Natural killer cell (primary cell): ENCODE measurements around the gene ERN1. TPM values are rescaled to one million over a fixed set of nuclear protein-coding genes. Genes with fewer than 3 reads are reported as not detected.
"Not testable (repeated sequence)": the region's sequence is repeated elsewhere in the genome, so short reads cannot be mapped to it uniquely, and the experiment has no call there.

Experiments
- ATAC-seq, 3 donors: fragments of 150-1000 bp in 2 of 3; fragments of 200-7000 bp in 1 of 3; cut with Tn5 transposase; 1 replicate in 1 of 3; 2 replicates in 2 of 3; pipeline ENCODE4 v1.10.0; 2021; ENCODE audit warnings: mild to moderate bottlenecking in 2 of 3, moderate library complexity in 2 of 3
- DNase-seq, 2 donors: peaks; one replicate each; pipeline versions ENCODE4 v3.0.0 to v3.0.0-alpha.2; 2013 to 2021; ENCODE audit warnings: mixed read lengths in 1 of 2
- H3K27ac ChIP-seq: one replicate; pipeline ENCODE4 v1.5.1; 2013; ENCODE audit warnings: mild to moderate bottlenecking, low read length
- H3K27me3 ChIP-seq: one replicate; pipeline ENCODE4 v1.6.1; 2013; ENCODE audit warnings: low read length; ENCODE audit not compliant: control insufficient read depth, insufficient read depth
- H3K36me3 ChIP-seq: one replicate; pipeline ENCODE4 v1.6.1; 2013; ENCODE audit warnings: low read length; ENCODE audit not compliant: control insufficient read depth, insufficient read depth
- H3K4me1 ChIP-seq: one replicate; pipeline ENCODE4 v1.6.1; 2013; ENCODE audit warnings: low read length; ENCODE audit not compliant: control insufficient read depth, insufficient read depth
- H3K4me3 ChIP-seq: one replicate; pipeline ENCODE4 v1.5.1; 2013; ENCODE audit warnings: low read length
- H3K9me3 ChIP-seq: one replicate; pipeline ENCODE4 v1.6.1; 2013; ENCODE audit warnings: low read length; ENCODE audit not compliant: control insufficient read depth, insufficient read depth
- H3K27ac Mint-ChIP-seq, 2 donors: one replicate each; pipeline ENCODE4 v1.8.0; 2022; ENCODE audit warnings: mild to moderate bottlenecking in 2 of 2, mixed read lengths in 2 of 2, moderate library complexity in 1 of 2
- H3K27me3 Mint-ChIP-seq, 2 donors: one replicate each; pipeline ENCODE4 v1.8.0; 2022; ENCODE audit warnings: low read depth in 2 of 2, mixed read lengths in 2 of 2
- H3K36me3 Mint-ChIP-seq: one replicate; pipeline ENCODE4 v1.8.0; 2022; ENCODE audit warnings: mixed read lengths
- H3K4me1 Mint-ChIP-seq, 2 donors: one replicate each; pipeline ENCODE4 v1.8.0; 2022; ENCODE audit warnings: mixed read lengths in 2 of 2
- H3K4me3 Mint-ChIP-seq: one replicate; pipeline ENCODE4 v1.8.0; 2022; ENCODE audit warnings: mild to moderate bottlenecking, moderate library complexity, mixed read lengths
- H3K9me3 Mint-ChIP-seq, 2 donors: one replicate each; pipeline ENCODE4 v1.8.0; 2022; ENCODE audit warnings: mixed read lengths in 2 of 2
- WGBS: methylation state at CpG from one replicate; pipeline ENCODE4 v1.1.7; 2013; ENCODE audit warnings: missing lambda C conversion rate; ENCODE audit not compliant: insufficient coverage; 5-methylcytosine and 5-hydroxymethylcytosine counted together
- intact Hi-C: fragments of 100-400 bp; cut with micrococcal nuclease; formaldehyde crosslinking; loops from one replicate; pipeline ENCODE4 v1.14.2; 2022
- total RNA-seq, 4 donors: library from RNA; stranded (reverse); fragments of 120-200 nt in 1 of 4; gene quantifications; one replicate each; pipeline versions ENCODE4 v1.2.3 to v1.2.4, GENCODE V29; 2013 to 2022
- TF ChIP-seq, protein P1 (sequence below): fragments of 200-600 bp; IDR thresholded peaks from one replicate; pipeline ENCODE4 v1.8.0; 2022; ENCODE audit warnings: antibody characterized with exemption

Gene ERN1
- 10 to 100 TPM; 52.9 to 90.5 (median 67.2) TPM for total RNA-seq
- total RNA-seq (2013): 65.9 TPM

DNA sequence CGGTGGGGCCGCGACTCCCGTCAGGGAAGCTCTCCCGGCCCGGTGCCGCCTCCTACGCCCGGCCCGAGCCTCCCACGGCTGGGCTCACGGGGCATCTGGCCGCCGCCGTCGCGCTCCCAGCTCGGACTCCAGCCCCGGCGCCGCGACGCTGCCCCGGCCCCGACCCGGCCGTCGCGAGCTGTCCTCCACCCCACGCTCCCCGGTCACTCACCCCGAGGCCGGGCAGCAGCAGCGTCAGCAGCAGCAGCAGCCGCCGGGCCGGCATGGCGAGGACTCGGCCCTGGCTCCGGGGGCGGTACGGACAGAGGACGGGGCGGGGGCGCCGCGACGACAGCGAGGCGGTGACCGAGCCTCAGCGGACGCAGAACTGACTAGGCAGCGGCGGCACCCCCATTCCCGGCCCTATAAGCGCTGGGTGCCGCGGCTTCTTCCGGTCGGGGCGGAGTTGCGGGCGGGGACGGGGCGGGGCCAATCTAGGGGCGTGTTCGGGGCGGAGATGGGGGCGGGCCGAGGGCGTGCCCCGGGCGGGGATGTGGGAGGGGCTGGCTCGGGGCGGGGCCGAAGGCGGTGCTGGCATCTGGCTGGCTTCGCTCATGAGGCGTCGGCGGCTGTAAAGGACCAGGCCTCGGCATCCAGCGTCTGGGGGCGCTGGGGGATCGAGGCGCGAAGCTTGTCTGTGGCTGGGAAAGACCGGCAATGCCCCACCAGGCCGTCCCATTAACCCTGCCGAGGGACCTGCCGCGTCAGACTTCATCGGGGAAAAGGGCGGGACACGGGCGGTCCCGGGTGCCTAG lies at the start of gene ERN1:
Gene ERN1, minus strand, starts transcription at position 380 of the 794 bp plus-strand sequence. Its CDS starts 115 bp downstream, at position 265.
- Mint-ChIP-seq H3K9me3 (no peaks in the 10 kb centered on the region), H3K36me3 (no peaks in the 10 kb centered on the region), H3K4me1 (peaks cover 34 to 48% of the 10 kb centered on the region in 2 donors), H3K4me3 (peak within 1 kb of the TSS; percentile 92), H3K27ac (peak within 1 kb of the TSS; percentile 88 to 91), H3K27me3 (no peaks in the 10 kb centered on the region)
- DNase-seq: peak; percentile 90 to 93
- ATAC-seq: peak; percentile 88 to 97 (median 89)
- under 1% methylated on average over 98 of the region's 98 CpGs for WGBS
- Histone ChIP-seq H3K4me1 (peaks cover 16% of the 10 kb centered on the region), H3K4me3 (peak within 1 kb of the TSS; percentile 50), H3K27ac (peak within 1 kb of the TSS; percentile 84), H3K9me3 (no peaks in the 10 kb centered on the region), H3K36me3 (no peaks in the 10 kb centered on the region), H3K27me3 (no peaks in the 10 kb centered on the region)
- intact Hi-C loops: loop anchor here (1.0 kb wide), 1 partner anchor 67 kb away; no protein-coding TSS in a partner anchor
- TF ChIP-seq, protein P1, sequence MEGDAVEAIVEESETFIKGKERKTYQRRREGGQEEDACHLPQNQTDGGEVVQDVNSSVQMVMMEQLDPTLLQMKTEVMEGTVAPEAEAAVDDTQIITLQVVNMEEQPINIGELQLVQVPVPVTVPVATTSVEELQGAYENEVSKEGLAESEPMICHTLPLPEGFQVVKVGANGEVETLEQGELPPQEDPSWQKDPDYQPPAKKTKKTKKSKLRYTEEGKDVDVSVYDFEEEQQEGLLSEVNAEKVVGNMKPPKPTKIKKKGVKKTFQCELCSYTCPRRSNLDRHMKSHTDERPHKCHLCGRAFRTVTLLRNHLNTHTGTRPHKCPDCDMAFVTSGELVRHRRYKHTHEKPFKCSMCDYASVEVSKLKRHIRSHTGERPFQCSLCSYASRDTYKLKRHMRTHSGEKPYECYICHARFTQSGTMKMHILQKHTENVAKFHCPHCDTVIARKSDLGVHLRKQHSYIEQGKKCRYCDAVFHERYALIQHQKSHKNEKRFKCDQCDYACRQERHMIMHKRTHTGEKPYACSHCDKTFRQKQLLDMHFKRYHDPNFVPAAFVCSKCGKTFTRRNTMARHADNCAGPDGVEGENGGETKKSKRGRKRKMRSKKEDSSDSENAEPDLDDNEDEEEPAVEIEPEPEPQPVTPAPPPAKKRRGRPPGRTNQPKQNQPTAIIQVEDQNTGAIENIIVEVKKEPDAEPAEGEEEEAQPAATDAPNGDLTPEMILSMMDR: no peak

DNA sequence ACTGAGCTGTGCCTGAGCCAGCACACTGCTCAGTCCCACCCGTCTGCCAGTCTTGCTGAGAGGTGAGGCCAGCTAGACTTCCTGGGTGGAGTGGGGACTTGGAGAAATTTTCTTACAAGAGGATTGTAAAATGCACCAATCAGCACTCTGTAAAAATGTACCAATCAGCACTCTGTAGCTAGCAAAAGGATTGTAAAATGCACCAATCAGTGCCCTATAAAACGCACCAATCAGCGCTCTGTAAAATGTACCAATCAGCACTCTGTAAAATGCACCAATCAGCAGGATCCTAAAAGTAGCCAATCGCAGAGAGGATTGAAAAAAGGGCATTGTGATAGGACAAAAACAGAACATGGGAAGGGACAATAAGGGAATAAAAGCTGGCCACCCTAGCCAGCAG lies 49.1 kb upstream of the ERN1 start:
- WGBS: 86% methylated on average over 4 of the region's 4 CpGs
- H3K4me3 ChIP-seq, H3K9me3 Mint-ChIP-seq, intact Hi-C loops, H3K27me3 Mint-ChIP-seq, H3K27ac ChIP-seq, H3K27ac Mint-ChIP-seq, H3K4me3 Mint-ChIP-seq, H3K27me3 ChIP-seq, H3K4me1 Mint-ChIP-seq, H3K36me3 Mint-ChIP-seq, DNase-seq, ATAC-seq, H3K9me3 ChIP-seq, H3K4me1 ChIP-seq: not testable (repeated sequence)
- H3K36me3 ChIP-seq: peaks cover 12% of the 10 kb centered on the region

DNA sequence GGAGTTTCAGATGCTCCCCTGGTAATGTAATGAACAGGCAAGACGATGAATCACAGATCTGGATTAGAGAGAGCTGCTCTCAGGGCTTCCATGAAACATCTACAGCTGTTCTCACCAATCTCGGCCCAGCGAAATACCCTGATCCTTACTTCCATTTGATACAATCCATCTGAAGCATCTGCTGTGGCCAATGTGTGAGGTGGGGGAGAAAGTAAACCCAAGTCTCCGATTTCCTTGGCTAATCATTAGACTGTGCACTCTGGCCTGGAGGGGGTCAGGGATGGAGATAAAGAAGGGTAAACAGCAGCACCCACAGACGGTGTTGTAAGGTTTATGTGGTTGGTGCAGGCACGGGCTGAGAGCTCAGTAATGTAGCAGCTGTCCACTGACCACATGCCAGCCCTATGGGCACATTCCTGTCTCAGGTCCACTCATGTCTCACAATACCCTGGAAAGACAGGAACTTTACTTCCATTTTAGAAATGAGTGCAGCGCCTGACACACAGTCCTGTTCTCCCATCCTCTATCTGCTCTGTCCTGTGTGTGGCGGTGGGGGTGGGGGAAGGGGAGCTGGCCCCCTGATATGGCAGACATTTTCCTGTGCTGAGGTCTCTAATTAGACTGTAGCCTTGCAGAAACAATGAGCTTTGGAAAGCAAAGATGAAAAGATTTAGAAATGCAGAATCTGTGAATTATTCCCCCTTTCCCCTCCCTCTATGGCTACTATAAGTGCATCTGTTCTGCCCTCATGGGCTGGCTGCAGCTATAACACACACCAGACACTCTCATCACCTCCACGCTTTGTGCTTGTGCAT lies 48.3 kb upstream of the ERN1 start:
- Mint-ChIP-seq H3K4me3 (no peak overlapping the region), H3K27me3 (no peaks in the 10 kb centered on the region), H3K4me1 (no peaks in the 10 kb centered on the region), H3K36me3 (no peaks in the 10 kb centered on the region), H3K27ac (no peak overlapping the region), H3K9me3 (no peaks in the 10 kb centered on the region)
- intact Hi-C loops: no loop called here
- H3K36me3 ChIP-seq: peaks cover 14% of the 10 kb centered on the region
- ATAC-seq (no peak), DNase-seq (no peak)
- no peak overlapping the region for H3K4me3 ChIP-seq
- no peaks in the 10 kb centered on the region for H3K27me3 ChIP-seq
- WGBS: 85% methylated on average over 7 of the region's 9 CpGs
- H3K9me3 ChIP-seq: no peaks in the 10 kb centered on the region
- TF ChIP-seq, protein P1: no peak
- no peak overlapping the region for H3K27ac ChIP-seq
- peaks cover 5% of the 10 kb centered on the region for H3K4me1 ChIP-seq

DNA sequence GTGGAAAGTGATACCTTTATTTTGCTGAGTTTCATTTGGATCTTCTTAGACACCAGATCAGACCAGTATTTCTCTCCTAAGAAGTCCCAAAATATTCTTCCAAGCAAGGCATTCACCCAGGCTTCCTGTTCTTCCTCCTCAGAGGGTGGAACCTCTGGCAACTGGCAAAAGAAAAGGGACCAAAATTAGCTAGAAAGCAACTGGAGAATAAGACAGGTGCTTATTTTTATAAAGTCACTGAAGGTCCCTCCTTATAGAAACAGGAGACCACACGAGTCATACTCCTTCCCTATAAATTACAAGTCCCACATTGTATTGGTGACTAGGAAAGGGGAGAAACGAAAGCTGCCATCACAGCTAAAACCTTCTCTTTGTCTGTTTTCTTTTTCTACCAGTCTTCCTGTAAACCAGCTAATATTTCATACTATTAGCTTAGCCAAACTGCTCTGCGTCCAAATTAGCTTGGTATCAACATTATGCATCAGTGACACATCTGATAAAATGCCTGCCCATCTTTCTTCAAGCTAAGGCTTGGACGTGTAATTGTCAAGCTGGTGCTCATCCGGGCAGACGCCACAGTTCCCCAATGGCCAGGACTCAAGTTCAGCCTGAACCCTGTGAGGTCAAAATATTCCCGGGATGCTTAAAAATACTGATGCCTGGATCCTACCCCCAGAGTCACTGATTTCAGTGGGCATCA lies 47.5 kb upstream of the ERN1 start:
- no peak overlapping the region for H3K27ac Mint-ChIP-seq
- 94% methylated on average over 5 of the region's 7 CpGs for WGBS
- no peak overlapping the region for H3K4me3 Mint-ChIP-seq
- H3K36me3 Mint-ChIP-seq: no peaks in the 10 kb centered on the region
- ATAC-seq (no peak), DNase-seq (no peak)
- Histone ChIP-seq H3K4me1 (peaks cover 5% of the 10 kb centered on the region), H3K4me3 (no peak overlapping the region), H3K36me3 (peaks cover 14% of the 10 kb centered on the region), H3K9me3 (no peaks in the 10 kb centered on the region), H3K27me3 (no peaks in the 10 kb centered on the region), H3K27ac (no peak overlapping the region)
- TF ChIP-seq, protein P1: no peak
- H3K9me3 Mint-ChIP-seq: no peaks in the 10 kb centered on the region
- intact Hi-C loops: no loop called here
- H3K4me1 Mint-ChIP-seq: no peaks in the 10 kb centered on the region
- H3K27me3 Mint-ChIP-seq: no peaks in the 10 kb centered on the region
